DOHH2 (cell line): Measurements from ENCODE around the gene UMODL1.

Source experiments
- EZH2phosphoT487 ChIP-seq: fragments of 200-600 bp; sonication (generic); IDR thresholded peaks from 2 replicates; pipeline ENCODE4 v1.6.1; 2017; ENCODE audit warnings: borderline replicate concordance, mild to moderate bottlenecking, antibody characterized with exemption, low read length, moderate library complexity, mixed read lengths
- TF ChIP-seq, protein P1 (sequence below): fragments of 200-600 bp; sonication (generic); IDR thresholded peaks from one replicate; pipeline ENCODE4 v1.5.1; 2014; ENCODE audit warnings: antibody characterized with exemption, mild to moderate bottlenecking, low read depth, low read length; ENCODE audit not compliant: poor library complexity, severe bottlenecking

DNA sequence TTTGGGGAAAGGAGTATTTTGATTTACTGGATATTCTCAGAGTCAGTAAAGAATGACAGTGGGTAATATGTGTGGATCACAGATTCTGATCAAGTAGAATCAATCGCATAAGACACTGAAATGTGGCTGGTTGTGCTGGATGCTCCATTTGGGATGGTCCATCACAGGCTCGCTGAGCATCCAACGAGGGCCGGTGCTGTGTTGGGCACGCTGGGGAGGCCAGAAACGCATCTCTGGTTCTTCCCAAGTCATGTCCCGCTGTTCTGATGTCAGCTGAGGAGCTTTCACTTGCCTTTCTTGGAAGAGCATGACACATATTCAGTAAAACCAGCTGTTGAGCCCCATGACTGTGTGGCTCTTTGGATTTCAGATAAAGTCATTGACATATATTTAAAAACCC is 72.0 kb downstream of the UMODL1 start:
- TF ChIP-seq, protein P1, sequence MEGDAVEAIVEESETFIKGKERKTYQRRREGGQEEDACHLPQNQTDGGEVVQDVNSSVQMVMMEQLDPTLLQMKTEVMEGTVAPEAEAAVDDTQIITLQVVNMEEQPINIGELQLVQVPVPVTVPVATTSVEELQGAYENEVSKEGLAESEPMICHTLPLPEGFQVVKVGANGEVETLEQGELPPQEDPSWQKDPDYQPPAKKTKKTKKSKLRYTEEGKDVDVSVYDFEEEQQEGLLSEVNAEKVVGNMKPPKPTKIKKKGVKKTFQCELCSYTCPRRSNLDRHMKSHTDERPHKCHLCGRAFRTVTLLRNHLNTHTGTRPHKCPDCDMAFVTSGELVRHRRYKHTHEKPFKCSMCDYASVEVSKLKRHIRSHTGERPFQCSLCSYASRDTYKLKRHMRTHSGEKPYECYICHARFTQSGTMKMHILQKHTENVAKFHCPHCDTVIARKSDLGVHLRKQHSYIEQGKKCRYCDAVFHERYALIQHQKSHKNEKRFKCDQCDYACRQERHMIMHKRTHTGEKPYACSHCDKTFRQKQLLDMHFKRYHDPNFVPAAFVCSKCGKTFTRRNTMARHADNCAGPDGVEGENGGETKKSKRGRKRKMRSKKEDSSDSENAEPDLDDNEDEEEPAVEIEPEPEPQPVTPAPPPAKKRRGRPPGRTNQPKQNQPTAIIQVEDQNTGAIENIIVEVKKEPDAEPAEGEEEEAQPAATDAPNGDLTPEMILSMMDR = no peak
- TF ChIP-seq EZH2phosphoT487 = no peak
